Gastroesophageal sphincter (tissue), 4 donors: ENCODE data around the gene FBXO3. TPM values are rescaled to one million over a fixed set of nuclear protein-coding genes. Genes with fewer than 3 reads are reported as not detected.
"Not testable (repeated sequence)": the region's sequence is repeated elsewhere in the genome, so short reads cannot be mapped to it uniquely, and the experiment has no call there.

Source experiments
- ATAC-seq: fragments of 150-250 bp; one replicate; pipeline ENCODE4 v1.9.1; 2016; ENCODE audit warnings: mild to moderate bottlenecking, moderate library complexity
- H3K27ac ChIP-seq, 4 donors: fragments of 200-600 bp; sonication (generic) in 3 of 4; 1 replicate in 3 of 4; 2 replicates in 1 of 4; pipeline ENCODE4 v1.5.1; 2016 to 2019
- H3K27me3 ChIP-seq: fragments of 200-600 bp; sonication (generic); one replicate; pipeline ENCODE4 v1.5.1; 2019
- H3K36me3 ChIP-seq, 2 donors: fragments of 200-600 bp; sonication (generic); one replicate each; pipeline ENCODE4 v1.5.1; 2019; ENCODE audit warnings: control low read depth in 1 of 2
- H3K4me1 ChIP-seq, 3 donors: fragments of 200-600 bp; sonication (generic); 1 replicate in 2 of 3; 2 replicates in 1 of 3; pipeline ENCODE4 v1.5.1; 2016 to 2019; ENCODE audit warnings: control low read depth in 2 of 3
- H3K4me3 ChIP-seq, 2 donors: fragments of 200-600 bp; sonication (generic); one replicate each; pipeline ENCODE4 v1.5.1; 2019; ENCODE audit warnings: mild to moderate bottlenecking in 1 of 2, moderate library complexity in 1 of 2
- H3K9me3 ChIP-seq, 3 donors: fragments of 200-600 bp; sonication (generic); one replicate each; pipeline ENCODE4 v1.5.1; 2017 to 2019; ENCODE audit warnings: control low read depth in 2 of 3
- EP300 ChIP-seq: sonication (generic); formaldehyde crosslinking; IDR thresholded peaks from one replicate; pipeline ENCODE4 v1.6.1; 2017; ENCODE audit warnings: antibody characterized with exemption, mild to moderate bottlenecking
- POLR2A ChIP-seq, 2 donors: fragments of 450-650 bp; IDR thresholded peaks; one replicate each; pipeline ENCODE4 v1.6.1; 2017; ENCODE audit warnings: antibody characterized with exemption in 2 of 2, mild to moderate bottlenecking in 2 of 2, moderate library complexity in 1 of 2
- POLR2AphosphoS5 ChIP-seq: sonication (generic); formaldehyde crosslinking; IDR thresholded peaks from one replicate; pipeline ENCODE4 v1.6.1; 2017; ENCODE audit warnings: antibody characterized with exemption
- WGBS, 2 donors: methylation state at CpG; one replicate each; pipeline ENCODE4 v1.1.5; 2018; ENCODE audit warnings: low coverage in 1 of 2; 5-methylcytosine and 5-hydroxymethylcytosine counted together
- total RNA-seq, 4 donors: library from RNA; depleted of rRNA; stranded (reverse); fragments of >200 nt; gene quantifications; one replicate each; pipeline ENCODE4 v1.1.0, GENCODE V29; 2016
- TF ChIP-seq, protein P1 (sequence below), 4 experiments: fragments of 200-600 bp in 2 of 4; fragments of 450-650 bp in 2 of 4; sonication (generic) in 1 of 4; IDR thresholded peaks; one replicate each; pipeline ENCODE4 v1.5.1; 2017 to 2019; ENCODE audit warnings: antibody characterized with exemption in 4 of 4, mild to moderate bottlenecking in 2 of 4, moderate library complexity in 2 of 4

The FBXO3 gene
- total RNA-seq, 4 donors from 2014 or later, result 38.8 to 81.4 (median 55.7) TPM

DNA sequence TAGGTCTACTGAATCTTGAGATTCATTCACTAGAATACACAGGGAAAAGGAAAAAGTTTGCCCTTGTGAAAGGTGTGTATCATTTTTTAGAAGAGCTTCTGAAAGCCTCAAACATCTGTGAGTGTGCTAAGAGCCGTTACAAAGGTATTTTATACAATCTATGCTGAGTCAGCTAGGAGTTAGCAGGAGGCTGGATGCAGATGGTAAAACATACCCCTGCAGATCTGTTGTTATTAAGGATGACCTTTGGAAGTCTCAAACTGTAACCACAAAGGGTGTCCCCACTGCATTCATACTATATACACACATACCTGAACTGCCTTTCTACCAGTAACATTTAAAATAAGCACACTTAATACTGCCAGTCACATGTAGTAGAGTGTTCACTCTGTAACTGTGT, 65.3 kb downstream of the FBXO3 start:
- Histone ChIP-seq H3K9me3 (no peaks in the 10 kb centered on the region), H3K27me3 (no peaks in the 10 kb centered on the region), H3K27ac (no peak overlapping the region), H3K36me3 (peaks cover 11 to 79% of the 10 kb centered on the region in 2 donors), H3K4me3 (no peak overlapping the region), H3K4me1 (peaks cover 0 to 51% (median 5%) of the 10 kb centered on the region in 3 donors)
- 69 to 80% methylated on average over 1 of the region's 1 CpG for WGBS, 2 donors
- no peak for ATAC-seq
- TF ChIP-seq EP300, result no peak
- no peak for TF ChIP-seq POLR2A (IDR thresholded peaks at IDR 0.05)

DNA sequence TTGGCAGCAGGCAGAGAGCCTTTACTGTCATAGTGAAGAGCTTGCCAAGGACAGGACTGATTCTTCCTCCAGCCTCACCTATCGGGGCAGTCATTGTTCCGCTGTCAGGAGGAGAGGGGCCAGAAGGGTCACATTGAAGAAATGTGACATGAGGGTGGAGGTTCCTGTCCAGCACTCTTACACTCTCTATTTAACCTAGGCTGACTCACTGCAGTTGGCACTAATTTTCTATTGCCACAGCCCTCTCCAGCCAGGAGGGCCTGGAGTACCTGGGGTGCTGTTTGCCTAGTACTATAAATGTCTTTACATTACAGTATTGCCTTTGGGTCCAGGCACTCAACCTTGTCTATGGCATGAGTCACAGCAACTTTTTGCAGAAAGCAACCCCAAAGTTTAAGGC, 66.5 kb downstream of the FBXO3 start:
- H3K4me1 ChIP-seq, result peaks cover 0 to 55% (median 5%) of the 10 kb centered on the region in 3 donors

DNA sequence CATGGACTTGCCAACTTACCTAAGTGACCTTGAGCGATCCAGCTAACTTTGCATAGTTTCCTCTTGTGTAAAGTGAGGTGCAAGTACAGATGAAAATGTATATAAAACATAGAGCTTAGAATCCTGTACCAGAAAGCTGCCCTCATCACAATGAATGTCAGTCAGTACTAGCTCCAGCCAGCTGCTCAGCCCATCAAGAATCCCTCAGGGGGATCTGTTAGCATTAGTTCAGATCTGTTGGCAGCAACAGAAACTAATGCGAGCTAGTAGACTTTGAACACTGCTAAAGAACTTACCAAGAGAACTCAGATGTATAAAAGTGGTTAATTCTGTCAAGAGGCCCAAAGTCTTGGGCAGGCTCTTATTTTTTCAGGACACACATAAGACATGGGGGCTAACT, 67.4 kb downstream of the FBXO3 start:
- Histone ChIP-seq H3K9me3 (no peaks in the 10 kb centered on the region), H3K4me3 (no peak overlapping the region), H3K4me1 (peaks cover 0 to 64% (median 5%) of the 10 kb centered on the region in 3 donors), H3K27ac (peak overlapping the region in 3 of 4 donors; percentile 4 to 79 (median 34)), H3K27me3 (no peaks in the 10 kb centered on the region), H3K36me3 (peaks cover 11 to 60% of the 10 kb centered on the region in 2 donors)
- TF ChIP-seq POLR2AphosphoS5 (no peak), EP300 (no peak), POLR2A (IDR thresholded peaks at IDR 0.05) (no peak)
- TF ChIP-seq, protein P1, sequence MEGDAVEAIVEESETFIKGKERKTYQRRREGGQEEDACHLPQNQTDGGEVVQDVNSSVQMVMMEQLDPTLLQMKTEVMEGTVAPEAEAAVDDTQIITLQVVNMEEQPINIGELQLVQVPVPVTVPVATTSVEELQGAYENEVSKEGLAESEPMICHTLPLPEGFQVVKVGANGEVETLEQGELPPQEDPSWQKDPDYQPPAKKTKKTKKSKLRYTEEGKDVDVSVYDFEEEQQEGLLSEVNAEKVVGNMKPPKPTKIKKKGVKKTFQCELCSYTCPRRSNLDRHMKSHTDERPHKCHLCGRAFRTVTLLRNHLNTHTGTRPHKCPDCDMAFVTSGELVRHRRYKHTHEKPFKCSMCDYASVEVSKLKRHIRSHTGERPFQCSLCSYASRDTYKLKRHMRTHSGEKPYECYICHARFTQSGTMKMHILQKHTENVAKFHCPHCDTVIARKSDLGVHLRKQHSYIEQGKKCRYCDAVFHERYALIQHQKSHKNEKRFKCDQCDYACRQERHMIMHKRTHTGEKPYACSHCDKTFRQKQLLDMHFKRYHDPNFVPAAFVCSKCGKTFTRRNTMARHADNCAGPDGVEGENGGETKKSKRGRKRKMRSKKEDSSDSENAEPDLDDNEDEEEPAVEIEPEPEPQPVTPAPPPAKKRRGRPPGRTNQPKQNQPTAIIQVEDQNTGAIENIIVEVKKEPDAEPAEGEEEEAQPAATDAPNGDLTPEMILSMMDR (IDR thresholded peaks at IDR 0.05), result no peak
- no peak for ATAC-seq
- WGBS, 2 donors, result 88 to 100% methylated on average over 1 to 2 of the region's 2 CpGs

More for the DNA sequence above, 66.5 kb downstream of the FBXO3 start:
- H3K4me3 ChIP-seq, H3K27me3 ChIP-seq, H3K9me3 ChIP-seq: not testable (repeated sequence)
- peak overlapping the region in 2 of 4 donors; percentile 34 to 79 for H3K27ac ChIP-seq
- WGBS, 2 donors, result no CpG with 5 or more reads among the region's 2 CpGs
- peak; percentile 29 for ATAC-seq
- H3K36me3 ChIP-seq, result peaks cover 11 to 67% of the 10 kb centered on the region in 2 donors

DNA sequence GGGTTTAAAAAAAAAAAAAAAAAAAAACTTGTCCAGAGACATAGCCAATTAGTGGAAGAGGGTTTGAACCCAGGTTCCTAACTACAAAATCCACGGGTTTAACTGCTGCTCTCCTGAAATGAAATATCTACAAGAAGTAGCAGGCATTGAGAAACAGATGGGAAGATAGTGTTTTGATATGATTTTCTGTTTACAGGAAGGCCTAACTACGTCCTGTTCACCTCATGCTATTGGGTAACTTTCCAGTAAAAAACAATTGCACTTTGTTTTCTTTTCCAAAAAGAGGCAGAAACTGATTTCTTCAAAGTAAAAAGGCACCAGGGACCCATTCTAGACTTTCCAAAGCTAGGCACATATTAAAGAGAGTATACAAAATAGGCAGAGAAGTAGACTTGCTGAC, 67.8 kb downstream of the FBXO3 start:
- no peak for ATAC-seq
- Histone ChIP-seq H3K9me3 (no peaks in the 10 kb centered on the region), H3K27ac (peak overlapping the region in 3 of 4 donors; percentile 4 to 79 (median 34)), H3K4me3 (no peak overlapping the region), H3K4me1 (peaks cover 0 to 68% (median 5%) of the 10 kb centered on the region in 3 donors), H3K36me3 (peaks cover 11 to 60% of the 10 kb centered on the region in 2 donors), H3K27me3 (no peaks in the 10 kb centered on the region)
- peak; percentile 15 for TF ChIP-seq POLR2AphosphoS5
- TF ChIP-seq EP300, result no peak
- WGBS, 2 donors, result 38 to 62% methylated on average over 1 to 2 of the region's 2 CpGs

DNA sequence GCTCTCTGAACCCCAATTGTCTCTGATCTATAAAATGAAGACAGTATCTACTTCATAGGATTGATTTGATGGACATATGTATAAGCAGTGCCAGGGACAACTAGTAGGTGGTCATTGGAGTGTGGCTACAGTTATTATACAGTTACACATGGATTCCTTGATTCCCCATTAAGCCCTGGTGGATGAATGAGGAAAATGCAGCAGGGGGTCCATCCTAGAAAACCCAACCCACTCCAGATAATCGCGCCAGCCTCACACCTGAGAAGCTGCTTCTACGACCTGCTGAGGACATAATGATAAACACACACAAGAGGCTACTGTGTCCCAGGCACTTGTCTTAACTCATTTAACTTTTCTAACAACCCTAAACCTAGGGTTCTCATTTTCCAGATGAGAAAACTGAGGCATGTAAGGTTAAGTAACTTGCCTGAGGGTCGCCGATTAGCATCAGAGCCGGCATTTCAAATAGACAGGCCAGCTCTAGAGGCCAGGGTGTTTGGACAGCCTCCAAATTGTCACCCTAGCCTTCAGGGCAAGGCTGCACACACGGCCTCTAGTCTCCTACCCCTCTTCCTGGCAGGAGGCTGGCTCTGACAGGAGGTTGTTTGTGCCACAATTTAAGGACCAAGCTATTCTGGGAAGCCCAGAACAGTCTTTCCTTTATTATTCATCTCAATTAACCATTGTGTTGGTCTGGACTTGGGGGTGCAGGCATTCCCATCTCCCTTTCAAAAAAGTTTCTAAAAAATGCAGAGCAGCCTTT, 69.9 kb downstream of the FBXO3 start:
- ATAC-seq, result no peak
- Histone ChIP-seq H3K27ac (peak overlapping the region in 3 of 4 donors; percentile 75 to 79 (median 77)), H3K36me3 (peaks cover 3 to 40% of the 10 kb centered on the region in 2 donors), H3K4me3 (no peak overlapping the region), H3K4me1 (peaks cover 5 to 80% (median 8%) of the 10 kb centered on the region in 3 donors), H3K9me3 (no peaks in the 10 kb centered on the region), H3K27me3 (no peaks in the 10 kb centered on the region)
- no peak for TF ChIP-seq POLR2AphosphoS5
- TF ChIP-seq, protein P1 (IDR thresholded peaks at IDR 0.05), result peak in 1 of 4 experiments; percentile 18
- 82 to 91% methylated on average over 4 to 6 of the region's 7 CpGs for WGBS, 2 donors

DNA sequence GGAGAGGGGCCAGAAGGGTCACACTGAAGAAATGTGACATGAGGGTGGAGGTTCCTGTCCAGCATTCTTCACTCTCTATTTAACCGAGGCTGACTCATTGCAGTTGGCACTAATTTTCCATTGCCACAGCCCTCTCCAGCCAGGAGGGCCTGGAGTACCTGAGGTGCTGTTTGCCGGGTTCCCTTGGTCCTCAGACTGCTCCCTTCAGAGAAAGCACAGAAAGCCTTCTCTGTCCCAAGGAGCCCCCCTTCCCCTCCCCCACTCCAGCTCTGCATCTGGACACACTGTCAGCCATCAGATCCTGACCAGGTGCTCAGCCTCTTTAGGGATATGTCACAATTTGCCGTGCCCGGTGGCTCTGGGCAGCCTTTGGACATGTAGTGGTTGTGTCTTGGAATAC, 70.5 kb downstream of the FBXO3 start:
- TF ChIP-seq EP300 (no peak), POLR2AphosphoS5 (peak; percentile 1), POLR2A (IDR thresholded peaks at IDR 0.05) (no peak)
- TF ChIP-seq, protein P1 (IDR thresholded peaks at IDR 0.05), result no peak
- H3K4me1 ChIP-seq, result peaks cover 5 to 78% (median 8%) of the 10 kb centered on the region in 3 donors
- no peaks in the 10 kb centered on the region for H3K9me3 ChIP-seq
- 40 to 60% methylated on average over 1 of the region's 4 CpGs for WGBS, 2 donors
- peak; percentile 5 for ATAC-seq
- no peaks in the 10 kb centered on the region for H3K27me3 ChIP-seq
- peaks cover 0 to 33% of the 10 kb centered on the region in 2 donors for H3K36me3 ChIP-seq
- H3K27ac ChIP-seq, result peak overlapping the region in 3 of 4 donors; percentile 75 to 79 (median 77)
- H3K4me3 ChIP-seq, result no peak overlapping the region
